SU-DHL-6 (cell line): Measurements from ENCODE around the gene RPS6KA5.

Source experiments
- CTCF ChIP-seq: fragments of 200-600 bp; sonication (generic); IDR thresholded peaks from one replicate; pipeline ENCODE4 v1.5.1; 2017; ENCODE audit warnings: antibody characterized with exemption, mild to moderate bottlenecking, low read length, moderate library complexity; ENCODE audit not compliant: insufficient read depth, poor library complexity, severe bottlenecking
- EZH2phosphoT487 ChIP-seq: fragments of 200-600 bp; sonication (generic), shearing (Covaris generic); conservative IDR thresholded peaks from 2 replicates; pipeline ENCODE4 v1.6.1; 2018; ENCODE audit warnings: mild to moderate bottlenecking, antibody characterized with exemption, low read length, moderate library complexity, mixed read lengths

GRCh38 chr14:90815572-90815821, 244.9 kb downstream of the RPS6KA5 start:
- TF ChIP-seq CTCF (no peak), EZH2phosphoT487 (no peak)
